CD4-positive, alpha-beta T cell (primary cell): ENCODE measurements around the gene CTNNA3. TPM values are rescaled to one million over a fixed set of nuclear protein-coding genes. Genes with fewer than 3 reads are reported as not detected.

ENCODE experiments used
- ATAC-seq: fragments of 200-7000 bp; cut with Tn5 transposase; one replicate; pipeline ENCODE4 v1.10.0; 2022; ENCODE audit warnings: mild to moderate bottlenecking; ENCODE audit not compliant: poor library complexity
- CTCF ChIA-PET: fragments of 350-600 bp; sonication (Branson Sonifier 250); formaldehyde crosslinking; loops from one replicate; lab custom pipeline; 2021; ENCODE audit warnings: antibody characterized with exemption, inconsistent platforms; lab: Charles Lee
- POLR2A ChIA-PET: fragments of 350-600 bp; sonication (Branson Sonifier 250); formaldehyde crosslinking; loops from one replicate; lab custom pipeline; 2021; ENCODE audit warnings: antibody characterized with exemption, inconsistent platforms; lab: Charles Lee
- DNase-seq, 14 experiments: peaks; one replicate each; pipeline ENCODE4 v3.0.0-alpha.2; 2013 to 2020; ENCODE audit warnings: mixed read lengths in 2 of 14
- H3K27ac ChIP-seq, 2 donors: one replicate each; pipeline versions ENCODE4 v1.5.1 to v1.7.0; 2013; ENCODE audit warnings: low read length in 2 of 2, low read depth in 1 of 2, mild to moderate bottlenecking in 1 of 2
- H3K27me3 ChIP-seq, 2 experiments: 1 replicate in 1 of 2; 2 replicates in 1 of 2; pipeline versions ENCODE4 v1.6.1 to v1.7.0; 2013; ENCODE audit warnings: low read length in 2 of 2, control low read depth in 1 of 2, mild to moderate bottlenecking in 1 of 2, moderate library complexity in 1 of 2; ENCODE audit not compliant: insufficient read depth in 2 of 2, control insufficient read depth in 1 of 2
- H3K36me3 ChIP-seq: one replicate; pipeline ENCODE4 v1.6.1; 2013; ENCODE audit warnings: low read length, control low read depth; ENCODE audit not compliant: insufficient read depth
- H3K4me1 ChIP-seq: one replicate; pipeline ENCODE4 v1.6.1; 2013; ENCODE audit warnings: low read length, control low read depth; ENCODE audit not compliant: insufficient read depth
- H3K4me3 ChIP-seq: one replicate; pipeline ENCODE4 v1.5.1; 2013; ENCODE audit warnings: mild to moderate bottlenecking, low read length, moderate library complexity
- H3K9me3 ChIP-seq, 2 experiments: 1 replicate in 1 of 2; 2 replicates in 1 of 2; pipeline versions ENCODE4 v1.6.1 to v1.7.0; 2013; ENCODE audit warnings: low read length in 2 of 2, mild to moderate bottlenecking in 2 of 2, control low read depth in 1 of 2, moderate library complexity in 1 of 2; ENCODE audit not compliant: control insufficient read depth in 1 of 2, insufficient read depth in 1 of 2
- H3K27ac Mint-ChIP-seq: one replicate; pipeline ENCODE4 v1.8.0; 2020; ENCODE audit warnings: mixed read lengths
- H3K27me3 Mint-ChIP-seq: one replicate; pipeline ENCODE4 v1.8.0; 2021; ENCODE audit warnings: mixed read lengths
- H3K36me3 Mint-ChIP-seq: one replicate; pipeline ENCODE4 v1.8.0; 2021; ENCODE audit warnings: low read depth, mixed read lengths
- H3K4me1 Mint-ChIP-seq: one replicate; pipeline ENCODE4 v1.8.0; 2021; ENCODE audit warnings: low read depth, mixed read lengths
- H3K4me3 Mint-ChIP-seq: one replicate; pipeline ENCODE4 v1.8.0; 2020; ENCODE audit warnings: mild to moderate bottlenecking, mixed read lengths
- H3K9me3 Mint-ChIP-seq: one replicate; pipeline ENCODE4 v1.8.0; 2020; ENCODE audit warnings: mixed read lengths
- intact Hi-C, 2 experiments: fragments of 100-400 bp; cut with DNase I in 1 of 2; cut with micrococcal nuclease in 1 of 2; formaldehyde crosslinking; loops; one replicate each; pipeline versions ENCODE4 v1.15.1 to v1.9.0; 2023 to 2025; cut with DNase I, micrococcal nuclease
- total RNA-seq, 174 experiments: library from RNA in 2 of 174; stranded (reverse) in 2 of 174; gene quantifications; one replicate each; pipeline ENCODE4 v1.2.3 and lab custom pipeline; 2021 to 2026
- TF ChIP-seq, protein P1 (sequence below): fragments of 200-600 bp; IDR thresholded peaks from one replicate; pipeline ENCODE4 v1.8.0; 2022; ENCODE audit warnings: antibody characterized with exemption, mild to moderate bottlenecking

Gene CTNNA3
- total RNA-seq, 2 experiments from 2014 or later: 0.80 TPM; not detected in 1

DNA sequence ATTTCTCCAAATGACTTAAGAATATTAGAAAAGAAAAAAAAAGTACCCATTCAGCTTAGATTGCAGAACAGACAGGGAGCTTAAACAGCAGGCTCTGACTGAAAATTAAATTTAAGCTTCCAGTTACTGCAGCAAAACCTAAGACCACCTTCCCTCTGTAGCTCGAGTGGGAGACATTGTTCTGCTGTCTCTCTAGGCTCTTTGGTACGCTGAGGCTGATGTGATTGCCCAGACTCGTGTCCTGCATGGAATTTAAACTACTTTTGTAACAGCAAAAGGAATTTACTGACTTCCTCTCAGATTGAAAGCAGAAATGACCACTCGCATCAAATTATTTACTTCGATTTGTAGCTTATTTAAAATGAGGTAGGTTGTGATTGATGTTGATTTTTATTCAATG lies 645.6 kb downstream of the CTNNA3 start:
- ChIA-PET CTCF (no interaction called here), POLR2A (no interaction called here)
- TF ChIP-seq, protein P1, sequence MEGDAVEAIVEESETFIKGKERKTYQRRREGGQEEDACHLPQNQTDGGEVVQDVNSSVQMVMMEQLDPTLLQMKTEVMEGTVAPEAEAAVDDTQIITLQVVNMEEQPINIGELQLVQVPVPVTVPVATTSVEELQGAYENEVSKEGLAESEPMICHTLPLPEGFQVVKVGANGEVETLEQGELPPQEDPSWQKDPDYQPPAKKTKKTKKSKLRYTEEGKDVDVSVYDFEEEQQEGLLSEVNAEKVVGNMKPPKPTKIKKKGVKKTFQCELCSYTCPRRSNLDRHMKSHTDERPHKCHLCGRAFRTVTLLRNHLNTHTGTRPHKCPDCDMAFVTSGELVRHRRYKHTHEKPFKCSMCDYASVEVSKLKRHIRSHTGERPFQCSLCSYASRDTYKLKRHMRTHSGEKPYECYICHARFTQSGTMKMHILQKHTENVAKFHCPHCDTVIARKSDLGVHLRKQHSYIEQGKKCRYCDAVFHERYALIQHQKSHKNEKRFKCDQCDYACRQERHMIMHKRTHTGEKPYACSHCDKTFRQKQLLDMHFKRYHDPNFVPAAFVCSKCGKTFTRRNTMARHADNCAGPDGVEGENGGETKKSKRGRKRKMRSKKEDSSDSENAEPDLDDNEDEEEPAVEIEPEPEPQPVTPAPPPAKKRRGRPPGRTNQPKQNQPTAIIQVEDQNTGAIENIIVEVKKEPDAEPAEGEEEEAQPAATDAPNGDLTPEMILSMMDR: no peak

DNA sequence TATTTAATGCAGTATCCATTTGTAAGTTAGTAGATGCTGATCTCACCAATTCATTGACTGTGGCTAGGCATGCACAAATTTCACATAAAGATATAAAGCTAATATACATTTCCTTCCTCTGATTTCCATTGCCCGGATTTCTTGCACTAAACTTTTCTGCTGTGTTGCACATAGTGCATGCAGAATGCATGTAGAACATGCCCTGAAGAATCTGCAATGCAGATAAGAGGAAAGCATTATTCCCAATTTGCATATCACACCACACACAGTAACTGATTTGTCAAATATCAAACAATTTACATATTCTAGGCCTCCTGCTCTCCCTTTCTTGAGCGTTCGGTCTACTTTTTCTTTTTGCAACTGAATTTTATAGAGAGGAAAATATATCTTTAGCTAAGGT lies 646.0 kb downstream of the CTNNA3 start:
- no peak overlapping the region for H3K4me3 ChIP-seq
- intact Hi-C loops: no loop called here
- Mint-ChIP-seq H3K9me3 (peaks cover 3% of the 10 kb centered on the region), H3K36me3 (no peaks in the 10 kb centered on the region), H3K4me1 (no peaks in the 10 kb centered on the region), H3K4me3 (no peak overlapping the region), H3K27me3 (no peaks in the 10 kb centered on the region), H3K27ac (no peak overlapping the region)
- no peaks in the 10 kb centered on the region for H3K27me3 ChIP-seq
- H3K4me1 ChIP-seq: no peaks in the 10 kb centered on the region
- ChIA-PET POLR2A (no interaction called here), CTCF (no interaction called here)
- no peak for ATAC-seq
- DNase-seq: no peak
- peaks cover 0 to 4% of the 10 kb centered on the region in 2 experiments for H3K9me3 ChIP-seq
- no peak overlapping the region for H3K27ac ChIP-seq
- H3K36me3 ChIP-seq: no peaks in the 10 kb centered on the region
- TF ChIP-seq, protein P1: no peak

More for the DNA sequence above, 645.6 kb downstream of the CTNNA3 start:
- H3K9me3 ChIP-seq: peaks cover 0 to 2% of the 10 kb centered on the region in 2 experiments
- Mint-ChIP-seq H3K9me3 (peaks cover 3% of the 10 kb centered on the region), H3K27me3 (no peaks in the 10 kb centered on the region), H3K4me3 (no peak overlapping the region), H3K27ac (no peak overlapping the region), H3K36me3 (no peaks in the 10 kb centered on the region), H3K4me1 (no peaks in the 10 kb centered on the region)
- no peaks in the 10 kb centered on the region for H3K27me3 ChIP-seq
- ATAC-seq (no peak), DNase-seq (no peak)
- no peak overlapping the region for H3K4me3 ChIP-seq
- H3K36me3 ChIP-seq: no peaks in the 10 kb centered on the region
- H3K4me1 ChIP-seq: no peaks in the 10 kb centered on the region
- H3K27ac ChIP-seq: no peak overlapping the region
- intact Hi-C loops: no loop called here

DNA sequence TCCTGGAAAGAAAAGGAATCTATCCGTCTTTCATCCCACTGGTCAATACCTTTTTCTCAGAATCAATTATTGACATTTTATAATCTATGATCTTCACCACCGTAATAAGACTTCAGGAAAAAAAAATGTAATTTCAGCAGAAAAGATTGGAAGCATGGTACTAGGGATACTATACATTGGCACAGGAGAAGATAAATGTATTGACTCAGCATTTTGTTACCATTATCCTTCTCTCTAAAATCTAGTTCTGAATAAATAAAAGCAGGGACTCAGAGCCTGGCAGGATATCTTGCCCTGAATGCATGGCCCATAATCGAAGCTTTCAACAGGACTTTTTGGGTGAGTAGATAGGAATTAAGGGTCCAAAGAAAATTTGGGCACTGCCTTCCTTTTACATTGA lies 649.5 kb downstream of the CTNNA3 start:
- Histone ChIP-seq H3K4me1 (no peaks in the 10 kb centered on the region), H3K27ac (no peak overlapping the region), H3K9me3 (peaks cover 0 to 4% of the 10 kb centered on the region in 2 experiments), H3K4me3 (no peak overlapping the region), H3K27me3 (no peaks in the 10 kb centered on the region), H3K36me3 (no peaks in the 10 kb centered on the region)
- ChIA-PET CTCF (no interaction called here), POLR2A (no interaction called here)
- intact Hi-C loops: no loop called here
- Mint-ChIP-seq H3K4me1 (no peaks in the 10 kb centered on the region), H3K27me3 (no peaks in the 10 kb centered on the region), H3K9me3 (no peaks in the 10 kb centered on the region), H3K36me3 (no peaks in the 10 kb centered on the region), H3K4me3 (no peak overlapping the region), H3K27ac (no peak overlapping the region)
- DNase-seq (no peak), ATAC-seq (no peak)
- TF ChIP-seq, protein P1: no peak
